Parathyroid adenoma (tissue), 2 donors: ENCODE data around the gene DAW1.
"Not testable (repeated sequence)": the region's sequence is repeated elsewhere in the genome, so short reads cannot be mapped to it uniquely, and the experiment has no call there.

Source experiments
- H2AFZ ChIP-seq: fragments of 300-600 bp; sonication (generic); one replicate; pipeline ENCODE4 v1.7.0; 2017; ENCODE audit warnings: antibody characterized with exemption, mild to moderate bottlenecking
- H3K27ac ChIP-seq: fragments of 300-600 bp; sonication (generic); one replicate; pipeline ENCODE4 v1.7.0; 2017
- H3K27me3 ChIP-seq: fragments of 300-600 bp; sonication (generic); one replicate; pipeline ENCODE4 v1.7.0; 2017; ENCODE audit warnings: low read length; ENCODE audit not compliant: control insufficient read depth, insufficient read depth
- H3K36me3 ChIP-seq: fragments of 300-600 bp; sonication (generic); one replicate; pipeline ENCODE4 v1.7.0; 2017; ENCODE audit warnings: low read length; ENCODE audit not compliant: control insufficient read depth, insufficient read depth
- H3K4me1 ChIP-seq: fragments of 300-600 bp; sonication (generic); one replicate; pipeline ENCODE4 v1.7.0; 2017; ENCODE audit warnings: control low read depth
- H3K4me2 ChIP-seq: fragments of 300-600 bp; sonication (generic); one replicate; pipeline ENCODE4 v1.7.0; 2017; ENCODE audit warnings: low read length
- H3K4me3 ChIP-seq: fragments of 300-600 bp; sonication (generic); one replicate; pipeline ENCODE4 v1.7.0; 2017; ENCODE audit warnings: low read depth, low read length
- H3K79me2 ChIP-seq: fragments of 300-600 bp; sonication (generic); one replicate; pipeline ENCODE4 v1.7.0; 2017; ENCODE audit warnings: control low read depth
- H3K9ac ChIP-seq: fragments of 300-600 bp; sonication (generic); one replicate; pipeline ENCODE4 v1.7.0; 2017; ENCODE audit warnings: mild to moderate bottlenecking
- H3K9me3 ChIP-seq: fragments of 300-600 bp; sonication (generic); one replicate; pipeline ENCODE4 v1.7.0; 2017; ENCODE audit warnings: low read length; ENCODE audit not compliant: control insufficient read depth
- CTCF ChIP-seq: fragments of 300-600 bp; sonication (generic); IDR thresholded peaks from one replicate; pipeline ENCODE4 v1.7.0; 2017; ENCODE audit warnings: antibody characterized with exemption, mild to moderate bottlenecking
- donor health status: primary hyperparathyroidism.

The DAW1 gene

GRCh38 chr2:227933884-227934283 lies 62.5 kb downstream of the DAW1 start:
- H3K79me2 ChIP-seq, result no peaks in the 10 kb centered on the region
- no peak overlapping the region for H3K4me2 ChIP-seq
- no peak overlapping the region for H3K9ac ChIP-seq
- no peak overlapping the region for H3K27ac ChIP-seq
- H2AFZ ChIP-seq, result no peak overlapping the region
- H3K27me3 ChIP-seq, result no peaks in the 10 kb centered on the region
- H3K4me1 ChIP-seq, result no peaks in the 10 kb centered on the region
- no peaks in the 10 kb centered on the region for H3K36me3 ChIP-seq
- H3K9me3 ChIP-seq, result no peaks in the 10 kb centered on the region
- TF ChIP-seq CTCF, result no peak
- no peak overlapping the region for H3K4me3 ChIP-seq

GRCh38 chr2:227936249-227936648 lies 64.8 kb downstream of the DAW1 start:
- not testable (repeated sequence) for H3K4me2 ChIP-seq, H2AFZ ChIP-seq, H3K9ac ChIP-seq, H3K4me1 ChIP-seq, H3K27ac ChIP-seq, H3K79me2 ChIP-seq, H3K9me3 ChIP-seq, H3K4me3 ChIP-seq, H3K27me3 ChIP-seq, H3K36me3 ChIP-seq

- H3K4me1 ChIP-seq, result no peaks in the 10 kb centered on the region
- no peaks in the 10 kb centered on the region for H3K9me3 ChIP-seq
- no peak overlapping the region for H2AFZ ChIP-seq
- H3K36me3 ChIP-seq, result no peaks in the 10 kb centered on the region
- H3K9ac ChIP-seq, result no peak overlapping the region
- H3K4me2 ChIP-seq, result no peak overlapping the region
- H3K79me2 ChIP-seq, result no peaks in the 10 kb centered on the region
- H3K4me3 ChIP-seq, result no peak overlapping the region
- no peaks in the 10 kb centered on the region for H3K27me3 ChIP-seq
- no peak for TF ChIP-seq CTCF
- no peak overlapping the region for H3K27ac ChIP-seq
These were observed 68.0 kb downstream of the DAW1 start for GRCh38 chr2:227939271-227940027.

GRCh38 chr2:227942021-227942420 lies 70.6 kb downstream of the DAW1 start:
- Histone ChIP-seq H2AFZ (no peak overlapping the region), H3K27me3 (no peaks in the 10 kb centered on the region), H3K4me3 (no peak overlapping the region), H3K79me2 (no peaks in the 10 kb centered on the region), H3K9me3 (no peaks in the 10 kb centered on the region), H3K4me1 (no peaks in the 10 kb centered on the region), H3K4me2 (no peak overlapping the region), H3K9ac (no peak overlapping the region), H3K36me3 (no peaks in the 10 kb centered on the region), H3K27ac (no peak overlapping the region)
- no peak for TF ChIP-seq CTCF

- H3K27ac ChIP-seq, result no peak overlapping the region
- no peak for TF ChIP-seq CTCF
- no peak overlapping the region for H2AFZ ChIP-seq
- no peaks in the 10 kb centered on the region for H3K36me3 ChIP-seq
- H3K4me2 ChIP-seq, result no peak overlapping the region
- no peak overlapping the region for H3K9ac ChIP-seq
- no peaks in the 10 kb centered on the region for H3K27me3 ChIP-seq
- H3K4me3 ChIP-seq, result no peak overlapping the region
- H3K9me3 ChIP-seq, result no peaks in the 10 kb centered on the region
- H3K4me1 ChIP-seq, result no peaks in the 10 kb centered on the region
- no peaks in the 10 kb centered on the region for H3K79me2 ChIP-seq
These were observed 71.5 kb downstream of the DAW1 start for GRCh38 chr2:227942965-227943364.
